ENCODE data around the gene B3GAT3. TPM values are rescaled to one million over a fixed set of nuclear protein-coding genes. Genes with fewer than 3 reads are reported as not detected.
A peak's percentile ranks its signal among the peaks of the same experiment; 100 is the strongest.

B3GAT3 gene
- total RNA-seq, 1 donor: 30.8 TPM

DNA sequence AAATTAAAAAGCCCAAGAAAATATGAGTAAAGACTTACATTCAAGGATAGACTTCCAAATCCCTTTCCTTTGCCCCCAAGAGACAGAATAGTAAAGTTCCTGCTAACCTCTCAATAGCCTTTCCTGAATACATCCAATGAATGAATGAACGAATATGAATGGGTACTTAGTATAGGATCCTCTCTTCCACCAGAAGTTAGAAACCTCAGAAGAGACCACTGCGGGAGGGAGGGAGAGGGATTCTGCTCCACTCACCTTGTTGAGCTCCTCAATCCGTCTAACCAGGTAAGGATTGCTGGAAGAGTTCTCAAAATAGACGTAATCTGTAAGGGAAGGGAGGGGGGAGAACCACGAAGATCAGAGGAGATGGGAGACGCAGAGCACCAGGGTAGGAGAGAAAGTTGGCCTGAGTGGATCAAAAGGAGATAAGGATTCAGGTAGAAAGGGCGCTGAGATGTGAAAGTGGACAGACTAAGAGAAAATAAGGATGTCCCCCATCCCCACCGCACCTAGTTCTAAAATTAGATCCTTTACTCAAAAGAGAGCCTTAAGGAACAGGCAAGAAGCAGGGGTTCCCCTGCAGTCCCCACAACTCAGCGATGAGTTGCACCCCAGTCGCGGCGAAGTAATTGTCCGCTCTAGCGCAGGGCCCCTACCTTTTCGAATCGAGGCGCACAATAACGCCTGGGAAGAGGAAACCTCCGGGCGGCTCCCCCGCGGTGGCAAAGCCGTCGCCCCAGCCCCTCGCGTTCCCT, 21.2 kb downstream of the B3GAT3 start:
- peaks cover 43% of the 10 kb centered on the region for H3K79me2 ChIP-seq (ENCODE audit: insufficient read depth, low read length)
- TF ChIP-seq, protein P1, sequence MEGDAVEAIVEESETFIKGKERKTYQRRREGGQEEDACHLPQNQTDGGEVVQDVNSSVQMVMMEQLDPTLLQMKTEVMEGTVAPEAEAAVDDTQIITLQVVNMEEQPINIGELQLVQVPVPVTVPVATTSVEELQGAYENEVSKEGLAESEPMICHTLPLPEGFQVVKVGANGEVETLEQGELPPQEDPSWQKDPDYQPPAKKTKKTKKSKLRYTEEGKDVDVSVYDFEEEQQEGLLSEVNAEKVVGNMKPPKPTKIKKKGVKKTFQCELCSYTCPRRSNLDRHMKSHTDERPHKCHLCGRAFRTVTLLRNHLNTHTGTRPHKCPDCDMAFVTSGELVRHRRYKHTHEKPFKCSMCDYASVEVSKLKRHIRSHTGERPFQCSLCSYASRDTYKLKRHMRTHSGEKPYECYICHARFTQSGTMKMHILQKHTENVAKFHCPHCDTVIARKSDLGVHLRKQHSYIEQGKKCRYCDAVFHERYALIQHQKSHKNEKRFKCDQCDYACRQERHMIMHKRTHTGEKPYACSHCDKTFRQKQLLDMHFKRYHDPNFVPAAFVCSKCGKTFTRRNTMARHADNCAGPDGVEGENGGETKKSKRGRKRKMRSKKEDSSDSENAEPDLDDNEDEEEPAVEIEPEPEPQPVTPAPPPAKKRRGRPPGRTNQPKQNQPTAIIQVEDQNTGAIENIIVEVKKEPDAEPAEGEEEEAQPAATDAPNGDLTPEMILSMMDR (IDR thresholded peaks at IDR 0.05; ENCODE audit: extremely low read depth, low read depth, low read length): no peak
- H2AFZ ChIP-seq (ENCODE audit: low read length): peak overlapping the region; percentile 49
- peak overlapping the region; percentile 96 for H3K4me2 ChIP-seq (ENCODE audit: insufficient read depth, low read length)
- no peaks in the 10 kb centered on the region for H3K9me3 ChIP-seq (ENCODE audit: low read depth, low read length)
- H3K27ac ChIP-seq (ENCODE audit: low read depth, low read length): peak overlapping the region; percentile 83
- peaks cover 27% of the 10 kb centered on the region for H3K4me1 ChIP-seq (ENCODE audit: insufficient read depth, low read length)
- peaks cover 27% of the 10 kb centered on the region for H4K20me1 ChIP-seq (ENCODE audit: insufficient read depth, low read length)
- peak; percentile 50 for DNase-seq (ENCODE audit: insufficient read length, low spot score, missing footprints)
- H3K36me3 ChIP-seq (ENCODE audit: insufficient read depth, low read length): peaks cover 57% of the 10 kb centered on the region
- H3K4me3 ChIP-seq (ENCODE audit: insufficient read depth, low read length): peak overlapping the region; percentile 96
- H3K27me3 ChIP-seq (ENCODE audit: insufficient read depth, low read length): no peaks in the 10 kb centered on the region

DNA sequence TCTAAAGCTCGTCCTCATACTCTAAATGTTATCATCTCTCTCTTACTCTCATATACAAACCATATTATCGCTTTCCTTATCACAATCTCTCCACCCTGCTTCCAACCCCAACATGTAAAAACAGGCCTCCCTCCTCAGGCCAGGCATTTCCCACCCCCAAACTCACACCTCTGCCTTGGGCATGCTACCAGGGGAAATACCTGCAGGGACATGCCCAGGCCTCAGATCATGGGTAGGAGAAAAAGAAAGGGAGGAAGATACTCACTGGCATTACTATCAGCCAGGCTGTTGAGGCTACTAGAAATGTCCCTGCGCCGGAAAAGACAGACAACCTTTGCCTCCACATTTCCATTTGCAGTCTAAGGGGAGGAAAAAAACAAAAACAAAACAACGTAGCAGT, 21.9 kb downstream of the B3GAT3 start:
- peak overlapping the region; percentile 83 for H3K27ac ChIP-seq (ENCODE audit: low read depth, low read length)

DNA sequence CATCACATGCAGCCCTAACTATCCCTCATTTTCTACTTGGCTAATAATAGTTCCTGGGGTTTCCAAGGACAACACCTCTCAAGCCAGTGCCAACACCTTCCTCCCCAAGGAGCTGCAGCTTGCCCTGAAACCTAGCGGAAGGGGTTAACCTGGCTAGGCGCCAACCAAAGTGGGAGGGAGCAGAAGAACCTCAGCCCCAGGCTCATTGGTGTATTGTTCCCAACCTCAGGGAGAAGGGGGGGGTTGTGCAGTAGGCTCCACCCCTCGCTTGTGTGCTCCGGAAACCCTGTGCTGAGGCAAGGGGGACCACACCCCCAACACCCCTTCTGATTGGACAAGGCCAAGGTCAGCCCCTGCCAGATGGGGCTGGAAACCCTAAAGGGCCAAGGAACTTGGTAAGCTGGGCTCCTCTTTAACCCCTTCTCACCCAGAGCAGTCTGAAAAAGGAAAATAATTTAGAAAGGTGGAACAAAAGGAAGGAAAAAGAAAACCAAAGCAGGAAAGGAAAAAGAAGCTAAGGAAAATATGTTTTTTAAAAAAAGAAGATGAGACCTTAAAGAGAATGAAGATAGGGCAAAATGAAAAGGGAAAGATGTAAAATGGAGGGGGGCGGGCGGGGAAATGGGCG, 22.6 kb downstream of the B3GAT3 start:
- no peak overlapping the region for H2AFZ ChIP-seq (ENCODE audit: low read length)
- DNase-seq (ENCODE audit: insufficient read length, low spot score, missing footprints): peak; percentile 100
- peak overlapping the region; percentile 44 for H3K4me3 ChIP-seq (ENCODE audit: insufficient read depth, low read length)
- H3K27ac ChIP-seq (ENCODE audit: low read depth, low read length): peak overlapping the region; percentile 13
- H3K79me2 ChIP-seq (ENCODE audit: insufficient read depth, low read length): peaks cover 43% of the 10 kb centered on the region
- H4K20me1 ChIP-seq (ENCODE audit: insufficient read depth, low read length): peaks cover 27% of the 10 kb centered on the region
- H3K27me3 ChIP-seq (ENCODE audit: insufficient read depth, low read length): no peaks in the 10 kb centered on the region
- H3K4me1 ChIP-seq (ENCODE audit: insufficient read depth, low read length): peaks cover 27% of the 10 kb centered on the region
- peaks cover 62% of the 10 kb centered on the region for H3K36me3 ChIP-seq (ENCODE audit: insufficient read depth, low read length)
- peak overlapping the region; percentile 96 for H3K4me2 ChIP-seq (ENCODE audit: insufficient read depth, low read length)
- no peaks in the 10 kb centered on the region for H3K9me3 ChIP-seq (ENCODE audit: low read depth, low read length)
- TF ChIP-seq, protein P1 (IDR thresholded peaks at IDR 0.05; ENCODE audit: extremely low read depth, low read depth, low read length): no peak

More for the DNA sequence above, 21.9 kb downstream of the B3GAT3 start:
- H2AFZ ChIP-seq (ENCODE audit: low read length): no peak overlapping the region
- H3K4me3 ChIP-seq (ENCODE audit: insufficient read depth, low read length): peak overlapping the region; percentile 96
- peaks cover 43% of the 10 kb centered on the region for H3K79me2 ChIP-seq (ENCODE audit: insufficient read depth, low read length)
- TF ChIP-seq, protein P1 (IDR thresholded peaks at IDR 0.05; ENCODE audit: extremely low read depth, low read depth, low read length): no peak
- H3K4me2 ChIP-seq (ENCODE audit: insufficient read depth, low read length): peak overlapping the region; percentile 96
- H3K27me3 ChIP-seq (ENCODE audit: insufficient read depth, low read length): no peaks in the 10 kb centered on the region
- peaks cover 58% of the 10 kb centered on the region for H3K36me3 ChIP-seq (ENCODE audit: insufficient read depth, low read length)
- peaks cover 27% of the 10 kb centered on the region for H3K4me1 ChIP-seq (ENCODE audit: insufficient read depth, low read length)
- no peaks in the 10 kb centered on the region for H3K9me3 ChIP-seq (ENCODE audit: low read depth, low read length)
- peak; percentile 80 for DNase-seq (ENCODE audit: insufficient read length, low spot score, missing footprints)
- H4K20me1 ChIP-seq (ENCODE audit: insufficient read depth, low read length): peaks cover 27% of the 10 kb centered on the region

DNA sequence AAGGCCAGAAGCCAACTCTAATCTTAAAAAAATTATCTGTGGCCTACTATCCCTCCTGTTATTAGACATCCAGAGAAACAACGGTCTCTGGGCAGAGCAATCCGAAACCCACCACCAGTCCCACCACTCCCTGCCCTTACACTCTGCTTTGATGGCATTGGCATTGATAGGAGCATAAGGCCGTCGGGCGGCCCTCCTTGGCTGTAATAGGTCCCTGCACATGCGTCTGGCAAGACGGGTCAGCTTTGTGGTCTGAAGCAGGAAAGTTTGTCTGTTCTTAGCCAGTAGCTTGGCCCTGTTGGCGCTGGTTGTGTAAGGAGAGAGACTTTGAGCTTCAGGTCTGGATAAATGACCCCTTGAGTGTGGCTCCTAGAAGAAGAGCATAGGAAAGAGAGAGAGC, 26.7 kb downstream of the B3GAT3 start:
- Histone ChIP-seq H3K79me2 (ENCODE audit: insufficient read depth, low read length) (peaks cover 38% of the 10 kb centered on the region), H3K4me2 (ENCODE audit: insufficient read depth, low read length) (no peak overlapping the region), H3K27me3 (ENCODE audit: insufficient read depth, low read length) (no peaks in the 10 kb centered on the region), H3K9me3 (ENCODE audit: low read depth, low read length) (no peaks in the 10 kb centered on the region), H3K27ac (ENCODE audit: low read depth, low read length) (no peak overlapping the region), H3K36me3 (ENCODE audit: insufficient read depth, low read length) (peaks cover 62% of the 10 kb centered on the region), H3K4me3 (ENCODE audit: insufficient read depth, low read length) (no peak overlapping the region), H4K20me1 (ENCODE audit: insufficient read depth, low read length) (peaks cover 23% of the 10 kb centered on the region), H2AFZ (ENCODE audit: low read length) (no peak overlapping the region), H3K4me1 (ENCODE audit: insufficient read depth, low read length) (peaks cover 29% of the 10 kb centered on the region)
- TF ChIP-seq, protein P1 (IDR thresholded peaks at IDR 0.05; ENCODE audit: extremely low read depth, low read depth, low read length): no peak
- peak; percentile 13 for DNase-seq (ENCODE audit: insufficient read length, low spot score, missing footprints)

Measured in osteoblast (primary cell).